DMS79 (cell line): Measurements from ENCODE around the gene CEACAM6.

Experiments used
- DNase-seq: peaks from one replicate; lab custom pipeline; 2025; lab: John Stamatoyannopoulos, UW

Gene CEACAM6

GRCh38 chr19:41796362-41796761 is 41.0 kb downstream of the CEACAM6 start, which contains the start of gene CEACAM3:
Gene CEACAM3 (plus strand): TSS chr19:41796587. CDS start chr19:41796678, 91 bp downstream.
- no peak for DNase-seq

GRCh38 chr19:41796901-41797300 is 41.6 kb downstream of the CEACAM6 start:
- DNase-seq, result no peak

DNA sequence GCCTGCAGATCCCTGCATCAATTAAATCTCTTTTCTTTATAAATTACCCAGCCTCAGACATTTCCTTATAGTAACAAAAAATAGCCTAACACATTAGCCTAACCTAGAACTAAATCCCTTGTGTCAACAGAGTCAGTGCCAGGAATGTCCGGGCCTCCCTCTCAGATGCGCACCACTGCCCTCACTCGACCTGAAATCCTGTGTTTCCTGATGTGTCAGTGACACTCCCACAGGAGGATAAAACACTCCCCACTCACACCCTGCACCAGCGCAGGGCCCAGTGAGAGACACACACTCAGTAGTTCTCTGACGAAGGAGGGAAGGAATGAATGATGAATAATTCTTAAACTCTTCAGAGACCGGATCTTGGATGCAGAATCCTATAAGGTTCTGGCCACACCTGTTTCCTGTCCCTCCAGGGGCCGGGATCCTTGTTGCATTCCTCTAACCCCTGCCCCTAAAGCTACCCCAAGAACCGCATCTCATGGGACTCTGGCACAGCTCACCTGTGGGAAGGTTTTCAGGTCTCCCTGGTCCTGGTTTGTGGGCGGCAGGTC is 44.2 kb downstream of the CEACAM6 start:
- no peak for DNase-seq

DNA sequence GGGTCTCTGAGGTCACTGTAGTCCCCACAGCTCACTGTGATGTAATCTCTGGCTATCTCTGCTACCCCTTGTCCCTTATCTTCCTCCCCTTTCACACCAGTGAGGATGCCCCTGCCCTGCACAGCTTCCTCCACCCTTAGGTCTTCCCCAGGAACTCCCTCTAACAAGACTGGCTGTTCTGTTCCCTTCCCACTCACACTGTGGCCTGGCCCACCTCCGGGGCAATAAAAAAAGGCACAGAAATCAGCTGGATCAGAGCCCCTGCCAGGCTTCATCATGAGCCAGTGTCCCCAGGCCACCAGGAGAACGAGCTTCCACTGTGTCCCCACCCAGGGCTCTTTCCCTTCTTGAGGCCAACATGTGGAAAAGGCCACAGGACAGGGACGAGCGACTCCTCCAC is 45.7 kb downstream of the CEACAM6 start:
- no peak for DNase-seq

- DNase-seq, result no peak
Observed at GRCh38 chr19:41801792-41802211, 46.5 kb downstream of the CEACAM6 start.

DNA sequence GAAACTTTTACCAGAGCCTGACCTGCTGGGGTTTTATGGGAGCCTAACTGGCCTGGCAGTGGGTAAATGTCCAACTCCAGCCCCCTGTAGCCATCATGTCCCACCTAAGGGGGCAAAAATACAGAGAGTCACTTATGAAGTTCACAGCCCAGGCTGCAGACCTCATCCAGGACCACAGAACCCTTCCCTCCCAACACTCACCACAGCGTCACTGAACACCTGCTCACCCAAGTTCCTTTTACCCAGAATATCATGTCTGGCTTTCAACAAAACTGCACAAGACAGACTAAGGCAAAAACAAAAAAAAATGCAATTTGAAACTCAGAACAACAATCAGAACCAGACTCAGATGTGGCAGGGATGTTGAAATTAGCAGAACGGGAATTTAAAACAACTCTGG is 47.4 kb downstream of the CEACAM6 start:
- DNase-seq, result no peak

DNA sequence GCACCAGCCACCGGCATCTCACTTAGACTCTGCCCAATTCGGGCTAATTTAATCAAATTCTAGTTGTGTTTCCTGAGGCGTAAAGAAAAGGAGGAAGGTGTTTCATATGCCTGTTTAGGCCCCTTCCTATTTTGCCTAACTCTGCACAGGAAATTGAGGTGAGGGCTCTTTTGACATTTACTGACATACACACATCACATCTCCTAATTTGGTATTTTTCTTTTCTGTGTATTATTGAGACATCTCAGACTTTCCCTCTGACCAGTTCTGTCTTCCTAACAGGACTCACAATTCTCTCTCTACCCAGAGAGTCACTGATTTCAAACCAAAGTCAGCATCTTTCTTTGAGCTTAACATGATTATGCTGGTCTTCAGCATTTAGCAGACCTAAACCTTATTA is 49.0 kb downstream of the CEACAM6 start:
- no peak for DNase-seq

DNA sequence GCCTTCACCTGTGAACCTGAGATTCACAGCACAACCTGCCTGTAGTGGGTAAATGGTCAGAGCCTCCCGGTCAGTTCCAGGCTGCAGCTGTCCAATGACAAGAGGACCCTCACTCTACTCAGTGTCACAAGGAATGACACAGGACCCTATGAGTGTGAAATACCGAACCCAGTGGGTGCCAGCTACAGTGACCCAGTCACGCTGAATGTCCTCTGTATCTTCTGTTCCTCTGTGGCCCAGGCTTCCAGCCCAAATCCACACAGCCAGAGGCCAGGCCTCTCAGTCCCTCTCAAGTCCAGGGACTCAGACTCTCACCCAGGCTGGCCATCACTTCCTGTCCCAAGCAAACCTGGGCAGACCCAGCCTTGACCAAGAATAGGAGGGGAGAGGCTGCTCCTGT is 51.8 kb downstream of the CEACAM6 start:
- DNase-seq, result no peak

GRCh38 chr19:41808663-41809566 is 53.6 kb downstream of the CEACAM6 start:
- no peak for DNase-seq

- no peak for DNase-seq
Observed at GRCh38 chr19:41810301-41810700, 55.0 kb downstream of the CEACAM6 start.

DNA sequence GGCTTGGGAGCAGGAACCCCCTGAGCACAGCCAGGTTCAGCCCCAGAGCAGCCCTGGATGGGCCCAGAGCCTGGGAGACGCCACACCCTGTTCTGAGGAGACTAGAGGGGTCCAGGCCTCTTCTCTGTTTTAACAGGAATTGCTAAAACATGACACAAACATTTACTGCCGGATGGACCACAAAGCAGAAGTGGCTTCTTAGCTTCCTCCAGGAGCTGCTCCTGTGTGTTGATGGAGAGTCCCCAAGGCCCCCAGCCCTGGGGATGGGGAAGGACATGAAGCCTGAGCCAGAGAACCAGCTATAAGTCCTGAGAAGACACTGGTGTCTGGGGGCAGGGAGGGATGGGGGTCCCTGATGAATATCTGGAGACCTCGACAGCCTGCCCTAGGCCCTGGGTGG is 55.7 kb downstream of the CEACAM6 start:
- DNase-seq, result no peak

DNA sequence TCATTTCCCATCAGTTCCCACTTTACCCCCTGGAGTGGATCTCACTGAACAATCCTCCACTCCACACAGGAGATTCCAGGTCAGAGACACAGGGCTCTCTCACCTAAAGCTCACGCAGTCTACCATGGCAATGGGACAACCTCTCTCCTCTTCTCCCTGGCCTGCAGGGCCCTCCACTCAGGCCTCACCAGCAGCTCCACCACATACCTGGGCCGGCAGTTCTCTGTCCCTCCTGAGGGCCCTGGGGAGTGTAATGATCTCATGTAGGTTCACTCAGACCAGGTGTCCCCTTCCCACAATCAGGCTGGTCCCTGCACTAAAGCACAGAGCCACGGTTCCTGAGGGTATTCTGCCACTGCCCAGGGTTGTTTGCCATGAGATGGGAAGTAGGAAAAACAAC is 56.7 kb downstream of the CEACAM6 start:
- no peak for DNase-seq

- no peak for DNase-seq
Observed at GRCh38 chr19:41813911-41814310, 58.6 kb downstream of the CEACAM6 start.

DNA sequence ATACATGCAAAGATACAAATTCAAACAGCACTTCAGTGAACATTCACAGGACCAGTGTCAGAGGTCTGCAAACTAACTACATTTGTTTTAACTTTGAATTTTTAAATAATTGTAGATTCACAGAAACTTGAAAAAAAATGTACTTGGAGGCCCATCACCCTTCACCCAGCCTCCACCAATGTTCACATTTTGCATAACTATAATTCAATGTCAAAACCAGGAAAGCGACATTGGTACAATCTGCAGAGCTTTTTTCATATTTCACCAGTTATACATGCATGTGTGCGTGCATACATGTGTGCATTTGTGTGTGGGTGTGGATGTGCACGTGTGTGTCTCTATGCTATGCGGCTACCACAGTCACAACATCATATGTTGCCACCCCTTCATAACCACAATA is 60.0 kb downstream of the CEACAM6 start:
- no peak for DNase-seq

DNA sequence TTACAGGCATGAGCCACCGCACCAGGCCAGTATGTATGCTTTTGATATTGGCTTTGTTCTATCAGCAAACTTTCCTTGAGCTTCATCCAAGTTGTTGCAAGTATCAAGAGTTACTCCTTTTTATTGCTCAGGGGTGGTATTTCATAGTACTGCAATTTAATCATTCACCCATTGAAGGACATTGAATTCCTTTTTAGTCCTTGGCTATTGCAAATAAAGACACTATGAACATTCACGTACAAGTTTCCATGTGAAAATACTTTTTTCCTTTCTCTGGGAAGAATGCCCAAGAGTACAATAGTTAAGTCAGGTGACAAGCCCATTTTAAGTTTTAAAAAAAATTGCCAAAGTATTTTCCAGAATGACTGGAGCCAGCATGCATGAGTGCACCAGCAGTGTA is 61.4 kb downstream of the CEACAM6 start:
- no peak for DNase-seq

- peak; percentile 63 for DNase-seq
Observed at GRCh38 chr19:41821003-41821735, 65.8 kb downstream of the CEACAM6 start.
